ENCODE measurements around the gene AUNIP. TPM values are rescaled to one million over a fixed set of nuclear protein-coding genes. Genes with fewer than 3 reads are reported as not detected.
A peak's percentile ranks its signal among the peaks of the same experiment; 100 is the strongest.

AUNIP gene
- total RNA-seq, 1 donor, result 1.3 TPM

DNA sequence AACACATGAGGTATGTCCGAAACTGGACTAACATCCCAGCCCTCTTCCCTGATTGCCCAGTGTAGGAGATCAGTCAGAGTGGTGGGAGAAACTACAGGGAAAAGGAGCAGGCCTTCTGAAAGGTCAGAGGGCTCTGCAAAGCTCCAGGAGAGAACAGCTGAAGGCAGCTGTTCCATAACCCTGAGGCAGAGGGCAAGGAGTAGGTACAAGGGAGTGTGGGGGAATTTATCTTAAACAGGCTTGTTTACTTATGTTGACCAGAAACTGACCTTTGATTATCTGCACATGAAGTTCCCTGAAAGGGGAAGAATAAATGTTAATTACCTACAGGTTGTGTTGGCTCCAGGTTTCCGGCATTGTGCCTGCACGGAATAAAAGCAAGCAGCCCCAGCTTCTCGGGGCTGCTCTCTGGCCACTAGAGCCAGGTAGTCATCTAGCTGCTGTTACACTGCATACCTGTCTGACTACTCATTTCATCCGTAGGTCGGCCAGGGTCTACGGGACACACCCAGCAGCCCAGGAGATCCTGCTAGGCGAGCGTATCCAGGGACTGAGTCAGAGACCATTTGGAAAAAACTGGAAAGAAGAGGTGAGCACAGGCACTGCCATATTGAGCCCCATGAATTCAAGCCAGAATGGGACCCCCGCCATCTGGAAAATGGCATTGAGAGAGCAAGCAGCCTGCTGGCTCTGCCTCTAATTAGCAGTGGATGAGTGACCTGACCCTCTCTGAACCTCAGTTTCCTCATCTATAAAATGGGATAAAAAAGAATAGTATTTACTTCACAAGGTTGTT, 31.2 kb upstream of the AUNIP start:
- DNase-seq (ENCODE audit: low read depth in 2 of 3, low spot score in 2 of 3), result no peak

DNA sequence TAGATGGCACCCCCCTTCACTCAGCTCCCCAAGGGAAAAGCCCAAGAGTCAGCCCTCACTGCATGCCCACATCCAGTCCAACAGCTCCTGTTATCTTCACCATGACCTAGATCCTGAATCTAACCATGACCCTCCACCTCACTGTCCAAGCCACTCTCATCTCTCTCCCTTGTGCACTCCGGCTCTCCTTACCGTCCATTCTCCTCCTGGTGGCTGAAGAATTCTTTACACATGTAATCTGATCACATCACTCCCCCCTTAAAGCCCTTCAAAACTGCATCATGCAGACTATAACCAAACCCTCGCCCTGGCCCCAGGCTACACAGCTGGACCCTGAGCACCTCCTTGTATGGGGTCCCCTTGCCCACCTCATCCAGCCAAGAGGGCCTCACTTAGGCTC, 30.2 kb upstream of the AUNIP start:
- DNase-seq (ENCODE audit: low read depth in 2 of 3, low spot score in 2 of 3), result no peak

GRCh38 chr1:25888426-25888987, 29.2 kb upstream of the AUNIP start:
- no peak for DNase-seq (ENCODE audit: low read depth in 2 of 3, low spot score in 2 of 3)

DNA sequence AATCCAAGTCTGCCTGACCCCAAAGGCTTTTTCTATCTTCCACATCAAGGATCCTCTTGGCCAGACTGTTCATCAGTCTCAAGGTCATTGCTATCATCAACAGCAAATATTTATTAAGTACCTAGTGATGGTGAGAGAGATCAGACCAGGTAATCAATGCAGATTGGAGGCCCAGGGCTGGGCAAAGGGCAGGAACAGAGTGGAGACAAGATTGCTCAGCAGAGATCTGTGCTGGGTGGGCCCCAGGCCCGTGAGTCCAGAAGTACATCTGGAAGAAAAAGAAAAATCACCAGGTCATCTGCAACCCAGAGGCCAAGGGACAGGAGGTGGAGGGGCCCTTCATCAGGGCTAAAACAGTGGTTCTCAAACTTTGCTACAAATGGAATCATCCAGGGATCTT, 26.3 kb upstream of the AUNIP start:
- DNase-seq (ENCODE audit: low read depth in 2 of 3, low spot score in 2 of 3), result no peak

- no peak for DNase-seq (ENCODE audit: low read depth in 2 of 3, low spot score in 2 of 3)
These were observed 22.0 kb upstream of the AUNIP start for GRCh38 chr1:25881266-25881665.

DNA sequence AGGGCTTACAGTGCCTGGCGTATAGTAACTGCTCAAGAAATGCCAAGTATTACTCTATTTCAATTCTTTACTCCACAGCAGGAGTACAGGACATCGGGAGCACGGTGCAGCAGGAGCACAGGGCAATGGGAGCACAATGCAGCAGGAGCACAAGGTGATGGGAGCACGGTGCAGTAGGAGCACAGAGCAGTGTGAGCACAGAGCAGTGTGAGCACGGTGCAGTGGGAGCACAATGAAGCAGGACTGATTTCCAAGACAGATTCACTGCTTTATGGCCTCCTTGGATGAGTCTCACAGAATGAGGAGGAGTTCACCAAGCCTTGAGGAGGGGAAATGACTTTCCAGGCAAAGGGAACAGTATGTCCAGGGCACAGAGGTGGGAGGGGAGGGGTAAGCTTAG, 21.3 kb upstream of the AUNIP start:
- DNase-seq (ENCODE audit: low read depth in 2 of 3, low spot score in 2 of 3), result no peak

DNA sequence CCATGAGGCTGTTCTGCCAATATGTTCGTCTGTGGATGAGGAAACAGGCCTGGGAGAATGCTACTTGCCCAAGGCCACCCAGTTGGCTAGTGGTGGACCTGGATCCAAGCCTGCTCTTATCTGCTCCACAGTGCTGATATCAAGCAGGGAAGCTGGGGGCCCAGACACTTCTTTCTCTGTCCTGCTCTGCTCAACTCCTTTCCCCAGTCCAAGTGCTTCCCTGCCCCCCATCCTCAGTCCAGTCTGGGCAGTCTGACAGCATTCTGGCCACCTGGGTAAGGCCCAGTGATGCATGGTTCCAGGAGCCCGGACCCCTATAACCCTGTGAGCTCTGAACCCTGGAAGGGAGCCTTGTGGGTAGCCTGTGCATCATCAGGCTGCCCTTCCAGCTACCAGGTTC, 20.4 kb upstream of the AUNIP start:
- no peak for DNase-seq (ENCODE audit: low read depth in 2 of 3, low spot score in 2 of 3)

DNA sequence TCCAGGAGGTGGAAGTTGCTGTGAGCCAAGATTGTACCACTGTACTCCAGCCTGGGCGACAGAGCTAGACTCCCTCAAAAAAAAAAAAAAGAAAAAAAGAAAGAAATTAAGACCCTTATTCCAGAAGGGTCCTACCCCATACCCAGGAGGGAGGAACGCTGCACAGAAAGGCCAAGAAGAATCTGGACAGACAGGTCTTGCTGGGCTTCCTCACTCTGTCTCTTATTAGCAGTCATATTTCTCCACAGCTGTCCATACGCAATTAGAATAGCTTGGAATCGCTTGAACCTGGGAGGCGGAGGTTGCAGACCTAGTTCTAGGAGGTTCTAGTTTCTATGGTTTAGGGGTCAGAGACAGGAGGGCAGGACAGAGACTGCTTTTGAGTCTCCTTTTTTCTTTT, 19.4 kb upstream of the AUNIP start:
- DNase-seq (ENCODE audit: low read depth in 2 of 3, low spot score in 2 of 3), result no peak

- no peak for DNase-seq (ENCODE audit: low read depth in 2 of 3, low spot score in 2 of 3)
These were observed 17.9 kb upstream of the AUNIP start for GRCh38 chr1:25877155-25877554.

DNA sequence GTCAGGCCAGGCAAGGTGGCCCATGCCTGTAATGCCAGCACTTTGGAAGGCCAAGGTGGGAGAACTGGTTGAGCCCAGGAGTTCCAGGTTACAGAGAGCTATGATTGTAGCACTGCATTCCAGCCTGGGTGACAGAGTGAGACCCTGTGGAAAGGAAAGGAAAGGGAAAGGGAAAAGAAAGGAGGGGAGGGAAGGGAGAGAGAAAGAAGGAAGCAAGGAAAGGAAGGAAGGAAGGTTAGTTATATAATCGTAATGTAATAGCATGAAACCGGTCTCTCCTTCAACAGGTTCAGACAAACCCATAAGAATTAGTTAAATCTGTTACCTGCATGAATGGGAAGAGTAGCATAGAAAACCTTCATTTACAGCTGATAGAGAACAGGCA, 17.4 kb upstream of the AUNIP start:
- DNase-seq (ENCODE audit: low read depth in 2 of 3, low spot score in 2 of 3), result no peak

DNA sequence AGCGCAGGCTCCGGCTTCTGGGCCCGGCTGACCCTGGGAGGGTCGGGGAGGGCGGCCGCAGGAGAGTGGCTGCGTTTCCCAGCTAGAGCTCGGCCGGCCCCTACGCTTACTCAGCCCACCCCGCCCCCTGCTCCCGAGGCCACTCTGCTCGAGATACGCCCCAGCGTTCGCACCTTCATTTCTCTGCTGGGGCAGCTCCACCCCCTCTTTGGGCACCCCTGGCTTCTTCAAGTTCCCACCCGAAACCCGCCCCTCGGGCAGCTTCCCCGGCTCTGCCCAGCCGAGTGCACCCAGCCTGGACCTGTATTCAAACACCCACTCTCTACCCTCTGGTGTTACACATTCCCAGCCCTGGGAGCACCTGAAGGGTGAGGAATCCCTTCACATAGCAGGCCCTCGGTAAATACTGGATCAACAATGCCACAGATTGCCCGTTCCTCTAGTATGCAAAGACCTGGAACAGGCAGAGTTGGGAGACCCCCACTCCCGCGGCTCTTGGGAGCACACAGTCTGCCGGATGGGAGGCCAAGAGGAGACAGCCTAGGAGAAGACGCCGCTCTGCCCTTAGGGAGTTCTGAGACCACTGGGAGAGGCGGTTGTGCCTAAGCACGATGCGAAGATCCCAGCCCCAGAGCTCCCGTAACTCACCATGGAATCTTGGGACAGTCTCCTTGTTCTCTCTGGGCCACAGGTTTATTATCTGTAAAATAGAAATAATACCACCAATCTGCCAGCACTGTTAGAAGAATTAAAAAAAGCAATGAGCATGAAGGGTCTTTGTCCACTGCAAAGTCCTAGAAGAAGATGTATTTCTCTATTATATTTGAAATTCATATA, 16.8 kb upstream of the AUNIP start:
- no peak for DNase-seq (ENCODE audit: low read depth in 2 of 3, low spot score in 2 of 3)

- DNase-seq (ENCODE audit: low read depth in 2 of 3, low spot score in 2 of 3), result peak in 2 of 3 donors; percentile 67
These were observed 16.0 kb upstream of the AUNIP start, which contains the start of gene PAQR7 for GRCh38 chr1:25875154-25875855. TSS of gene PAQR7 (minus strand) at chr1:25875708. CDS start at chr1:25863839, 11,869 bp downstream.

- DNase-seq (ENCODE audit: low read depth in 2 of 3, low spot score in 2 of 3), result no peak
These were observed 15.4 kb upstream of the AUNIP start for GRCh38 chr1:25874635-25875153.

- no peak for DNase-seq (ENCODE audit: low read depth in 2 of 3, low spot score in 2 of 3)
These were observed 15.0 kb upstream of the AUNIP start for GRCh38 chr1:25874209-25874608.

GRCh38 chr1:25873120-25873519, 13.9 kb upstream of the AUNIP start:
- no peak for DNase-seq (ENCODE audit: low read depth in 2 of 3, low spot score in 2 of 3)

GRCh38 chr1:25872713-25873112, 13.5 kb upstream of the AUNIP start:
- peak in 1 of 3 donors; percentile 41 for DNase-seq (ENCODE audit: low read depth in 2 of 3, low spot score in 2 of 3)

DNA sequence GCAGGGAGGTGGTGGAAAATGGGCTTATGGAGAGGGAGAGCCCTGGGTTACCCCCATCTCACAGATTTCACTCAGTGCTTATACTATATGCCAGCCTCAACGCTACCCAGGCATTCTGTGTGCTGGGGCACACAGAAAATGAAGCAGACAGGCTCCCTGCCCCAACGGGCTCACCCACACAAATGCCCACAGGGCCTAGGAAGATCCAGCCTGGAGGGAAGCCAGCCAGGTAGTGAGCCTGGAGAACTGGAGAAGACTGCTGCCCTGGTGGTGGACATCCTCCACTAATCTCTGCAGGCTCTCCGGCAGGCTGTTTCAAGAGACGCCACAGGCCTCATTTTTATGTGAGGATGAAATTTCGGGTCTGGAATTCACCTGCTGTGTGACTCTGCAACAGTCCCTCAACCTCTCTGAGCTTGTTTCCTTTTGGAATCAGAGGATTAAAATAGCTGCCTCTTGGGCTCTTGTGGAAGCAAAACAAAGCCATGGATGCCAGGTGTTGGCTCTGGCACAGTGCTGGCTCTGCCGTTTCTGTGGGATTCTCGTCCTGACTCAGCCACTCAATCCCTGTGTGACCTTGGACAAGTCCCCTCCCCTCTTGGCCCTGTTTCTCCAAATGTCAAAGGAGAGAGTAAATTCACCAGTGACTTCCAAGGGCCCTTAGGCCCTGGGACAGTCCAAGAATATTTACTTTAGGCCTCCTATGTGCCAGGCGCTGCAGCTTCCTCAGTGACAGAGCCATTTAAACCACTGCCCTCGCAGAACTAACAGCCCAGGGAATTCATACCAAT, 12.6 kb upstream of the AUNIP start:
- DNase-seq (ENCODE audit: low read depth in 2 of 3, low spot score in 2 of 3), result no peak

- no peak for DNase-seq (ENCODE audit: low read depth in 2 of 3, low spot score in 2 of 3)
These were observed 11.9 kb upstream of the AUNIP start for GRCh38 chr1:25871086-25871703.

DNA sequence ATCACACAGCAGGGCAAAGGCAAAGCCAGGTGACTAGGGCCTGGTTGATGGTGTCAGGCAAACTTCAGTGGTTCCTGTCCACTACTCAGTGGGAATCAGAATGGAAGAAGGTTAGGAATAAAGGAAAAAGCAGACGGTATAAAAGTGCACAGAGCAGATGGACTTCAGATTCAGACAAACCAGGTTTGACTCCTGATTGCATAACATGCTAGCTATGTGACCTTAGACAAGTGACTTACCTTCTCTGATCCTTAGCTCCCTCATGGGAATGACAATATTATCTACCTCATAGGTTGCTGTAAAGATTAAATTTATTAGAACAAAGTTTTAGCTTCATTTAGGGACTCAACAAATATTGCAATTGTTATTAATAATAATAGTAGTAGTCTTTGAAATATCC, 11.4 kb upstream of the AUNIP start:
- no peak for DNase-seq (ENCODE audit: low read depth in 2 of 3, low spot score in 2 of 3)
